Loucy (cell line): Measurements from ENCODE around the gene CPOX.

Experiments
- EZH2phosphoT487 ChIP-seq: fragments of 200-600 bp; IDR thresholded peaks from 2 replicates; pipeline ENCODE4 v1.6.1; 2018; ENCODE audit warnings: antibody characterized with exemption, mild to moderate bottlenecking, moderate library complexity, borderline replicate concordance
- TF ChIP-seq, protein P1 (sequence below): fragments of 200-600 bp; sonication (generic); conservative IDR thresholded peaks from 2 replicates; pipeline ENCODE4 v1.5.1; 2014; ENCODE audit warnings: mild to moderate bottlenecking, antibody characterized with exemption, low read length

DNA sequence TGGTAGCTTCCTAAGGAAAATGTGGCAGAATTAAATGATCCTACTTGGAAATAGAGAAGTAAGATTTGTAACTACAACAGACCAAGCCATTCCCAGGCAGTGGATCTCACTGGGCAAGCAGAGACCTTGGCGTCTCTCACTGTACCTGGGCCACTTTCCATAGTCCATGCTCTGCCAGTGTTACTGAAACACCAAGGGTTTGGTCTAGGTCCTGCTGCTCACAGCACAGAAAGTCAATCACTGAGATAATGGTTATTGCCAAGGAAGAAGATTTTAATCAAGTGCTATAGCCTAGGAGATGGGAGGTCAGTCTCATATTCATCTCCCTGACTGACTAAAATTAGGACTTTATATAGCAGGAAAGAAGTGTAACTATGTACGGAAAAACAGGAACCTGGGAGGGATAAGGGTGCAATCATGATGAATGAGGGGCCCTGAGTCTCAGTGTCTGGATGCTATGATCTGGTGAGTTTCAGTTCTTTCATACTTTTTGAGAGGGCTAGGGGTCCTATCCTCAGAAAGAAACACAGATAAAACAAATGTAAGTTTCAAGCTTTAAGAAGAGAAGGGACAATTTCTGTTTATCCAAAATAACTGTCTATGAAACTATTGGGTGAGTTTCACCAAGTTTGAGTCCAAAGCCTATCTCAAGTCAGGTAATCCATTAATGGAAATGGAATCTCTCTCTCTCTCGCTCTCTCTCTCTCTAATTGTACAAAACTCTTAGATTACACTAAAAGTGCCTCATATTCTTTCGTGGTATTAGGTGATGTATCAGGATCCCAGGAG is 41.0 kb downstream of the CPOX start:
- TF ChIP-seq, protein P1, sequence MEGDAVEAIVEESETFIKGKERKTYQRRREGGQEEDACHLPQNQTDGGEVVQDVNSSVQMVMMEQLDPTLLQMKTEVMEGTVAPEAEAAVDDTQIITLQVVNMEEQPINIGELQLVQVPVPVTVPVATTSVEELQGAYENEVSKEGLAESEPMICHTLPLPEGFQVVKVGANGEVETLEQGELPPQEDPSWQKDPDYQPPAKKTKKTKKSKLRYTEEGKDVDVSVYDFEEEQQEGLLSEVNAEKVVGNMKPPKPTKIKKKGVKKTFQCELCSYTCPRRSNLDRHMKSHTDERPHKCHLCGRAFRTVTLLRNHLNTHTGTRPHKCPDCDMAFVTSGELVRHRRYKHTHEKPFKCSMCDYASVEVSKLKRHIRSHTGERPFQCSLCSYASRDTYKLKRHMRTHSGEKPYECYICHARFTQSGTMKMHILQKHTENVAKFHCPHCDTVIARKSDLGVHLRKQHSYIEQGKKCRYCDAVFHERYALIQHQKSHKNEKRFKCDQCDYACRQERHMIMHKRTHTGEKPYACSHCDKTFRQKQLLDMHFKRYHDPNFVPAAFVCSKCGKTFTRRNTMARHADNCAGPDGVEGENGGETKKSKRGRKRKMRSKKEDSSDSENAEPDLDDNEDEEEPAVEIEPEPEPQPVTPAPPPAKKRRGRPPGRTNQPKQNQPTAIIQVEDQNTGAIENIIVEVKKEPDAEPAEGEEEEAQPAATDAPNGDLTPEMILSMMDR: no peak
- no peak for TF ChIP-seq EZH2phosphoT487
